Right ventricle myocardium inferior (tissue), 1 donor: Measurements from ENCODE around the gene ATP1A2. TPM values are rescaled to one million over a fixed set of nuclear protein-coding genes. Genes with fewer than 3 reads are reported as not detected.
"Not testable (repeated sequence)": the region's sequence is repeated elsewhere in the genome, so short reads cannot be mapped to it uniquely, and the experiment has no call there.

Experiments
- ATAC-seq: fragments of 200-7000 bp; cut with Tn5 transposase; one replicate; pipeline ENCODE4 v1.9.1; 2020; ENCODE audit warnings: mild to moderate bottlenecking, moderate library complexity
- DNase-seq: peaks from one replicate; pipeline ENCODE4 v3.0.0; 2021; ENCODE audit errors: missing footprints
- intact Hi-C: fragments of 100-400 bp; cut with DNase I; formaldehyde crosslinking; loops from one replicate; pipeline ENCODE4 v1.11.0; 2022
- total RNA-seq: library from RNA; stranded (reverse); fragmentation: NEBNext Ultra II Directional; extraction: Animal tissue kit (Norgen Biotek cat#: 25700); gene quantifications from one replicate; pipeline ENCODE4 v1.2.1, GENCODE V29; 2021
- donor health status: DM: no; HTN: yes; CAD: no; lungs with severe emphysema.

ATP1A2 gene
- total RNA-seq, 1 donor from 2014 or later, result 209 TPM

- intact Hi-C loops, result no loop called here
- DNase-seq, result peak; percentile 95
- peak; percentile 76 for ATAC-seq
Measured at GRCh38 chr1:160097911-160098851, 17.4 kb upstream of the ATP1A2 start, which contains the start of gene IGSF8. Gene IGSF8, minus strand, starts transcription at chr1:160098619. Its CDS starts 147 bp downstream, at chr1:160098472.

DNA sequence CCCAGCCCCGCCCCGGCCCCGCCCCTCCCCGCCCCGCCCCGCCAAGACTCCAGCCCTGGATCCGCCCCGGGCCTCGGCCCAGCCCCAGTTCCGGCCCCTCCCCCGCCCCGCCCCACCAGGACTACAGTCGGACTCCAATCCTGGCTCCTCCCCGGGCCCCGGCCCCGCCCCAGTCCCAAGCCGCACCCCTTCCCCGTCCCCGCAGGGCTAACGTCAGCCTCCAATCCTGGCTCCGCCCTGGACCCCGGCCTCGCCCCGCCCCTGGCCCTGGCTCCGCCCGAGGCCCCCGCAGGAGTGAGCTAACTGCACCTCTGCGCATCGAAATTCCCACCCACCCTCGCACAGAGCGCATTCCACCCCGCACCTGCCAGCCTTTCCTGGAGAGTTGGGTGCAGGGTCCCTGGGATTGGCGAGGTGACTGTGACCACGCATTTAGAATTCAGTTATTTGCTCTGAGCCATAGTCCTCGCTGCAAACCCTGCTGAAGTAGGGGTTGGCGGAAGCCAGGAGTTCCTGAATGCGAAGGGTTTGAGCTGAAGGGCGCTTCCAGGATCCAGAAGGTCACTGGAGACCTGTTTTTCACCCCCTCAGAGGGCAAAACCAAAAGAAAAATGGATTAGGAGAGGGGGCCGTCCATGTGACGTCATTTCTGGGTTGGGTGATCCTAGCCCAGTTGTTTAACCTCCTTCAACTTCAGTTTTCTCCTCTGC is 16.6 kb upstream of the ATP1A2 start:
- ATAC-seq (peak; percentile 92), DNase-seq (peak; percentile 98)
- intact Hi-C loops, result no loop called here

DNA sequence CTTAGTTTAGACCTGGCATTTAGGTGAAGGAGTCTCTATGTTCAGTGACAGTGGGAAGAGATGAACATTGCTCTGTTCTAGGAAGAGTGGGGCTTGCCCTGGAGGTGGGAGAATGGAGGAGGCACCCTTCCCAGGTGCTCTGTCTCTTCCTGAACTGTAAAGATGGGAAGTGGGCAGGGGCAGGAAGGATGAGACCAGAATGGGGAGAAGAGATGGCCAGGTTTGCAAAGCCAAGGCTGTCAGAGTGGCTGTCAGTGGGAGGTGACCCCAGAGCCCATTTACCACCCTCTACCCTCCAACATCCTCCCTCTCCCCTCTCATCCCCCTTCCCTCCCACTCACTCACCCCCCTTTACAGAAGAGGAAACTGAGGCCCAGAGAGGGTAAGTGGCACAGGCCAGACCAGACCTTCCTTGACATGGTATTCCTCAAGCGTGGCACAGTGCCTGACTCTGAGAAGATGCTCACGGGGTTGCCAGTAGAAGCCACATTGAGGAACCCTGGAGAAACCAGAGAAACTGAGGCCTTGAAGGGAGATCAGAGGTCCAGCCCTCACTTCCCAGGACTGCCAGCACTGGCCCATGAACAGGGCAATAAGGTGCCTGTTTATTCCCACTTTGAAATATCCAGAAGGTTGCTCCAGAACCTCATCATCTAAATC is 15.7 kb upstream of the ATP1A2 start:
- DNase-seq, result no peak
- intact Hi-C loops, result loop anchor here (2.0 to 5.0 kb wide), 3 partner anchors 119 to 277 kb away; no protein-coding TSS in a partner anchor
- ATAC-seq, result no peak

GRCh38 chr1:160101037-160101716 is 14.4 kb upstream of the ATP1A2 start:
- intact Hi-C loops, result loop anchor here (1.0 to 5.0 kb wide), 4 partner anchors 118 to 276 kb away; no protein-coding TSS in a partner anchor
- peak; percentile 38 for ATAC-seq
- DNase-seq, result peak; percentile 89

- ATAC-seq (no peak), DNase-seq (no peak)
- intact Hi-C loops, result loop anchor here (1.0 to 5.0 kb wide), 5 partner anchors 91 to 275 kb away; no protein-coding TSS in a partner anchor
Measured at GRCh38 chr1:160101717-160102522, 13.6 kb upstream of the ATP1A2 start.

DNA sequence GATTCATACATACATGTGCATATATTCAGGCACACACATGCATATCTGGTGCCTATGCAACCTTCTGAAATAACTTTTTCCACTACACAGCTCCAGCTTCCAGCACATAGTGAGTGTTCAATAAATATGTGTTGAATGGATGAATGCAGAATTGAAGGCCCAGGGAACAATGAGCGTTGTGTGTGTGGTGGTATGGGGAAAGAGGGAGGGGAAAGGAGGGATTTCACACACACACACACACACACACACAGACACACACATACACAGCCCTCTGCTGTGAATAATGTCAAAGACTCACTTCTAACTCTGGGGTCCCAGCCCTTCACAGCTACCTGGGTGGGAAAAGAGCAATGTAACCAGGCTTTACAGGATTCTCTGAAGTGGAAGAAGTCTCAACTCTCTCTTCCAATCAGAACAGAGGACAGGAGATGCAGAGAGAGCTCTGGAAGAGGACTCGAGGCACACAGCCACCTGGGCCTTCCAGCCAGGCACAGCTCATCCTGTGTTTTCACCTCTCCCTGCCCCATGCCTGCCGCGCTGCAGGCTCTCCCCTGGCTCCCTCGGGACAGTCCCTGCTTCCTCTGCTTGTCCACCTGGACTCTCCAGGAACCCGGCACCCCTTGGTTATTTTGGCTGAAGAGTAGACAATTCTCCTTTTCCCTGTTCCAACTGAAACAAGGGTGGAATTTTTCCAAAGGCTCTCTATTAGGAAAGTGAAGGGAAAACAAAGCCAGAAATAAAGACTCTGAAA is 11.7 kb upstream of the ATP1A2 start:
- ATAC-seq (no peak), DNase-seq (no peak)
- intact Hi-C loops, result loop anchor here (5.0 kb wide), 1 partner anchor 273 kb away; no protein-coding TSS in a partner anchor

DNA sequence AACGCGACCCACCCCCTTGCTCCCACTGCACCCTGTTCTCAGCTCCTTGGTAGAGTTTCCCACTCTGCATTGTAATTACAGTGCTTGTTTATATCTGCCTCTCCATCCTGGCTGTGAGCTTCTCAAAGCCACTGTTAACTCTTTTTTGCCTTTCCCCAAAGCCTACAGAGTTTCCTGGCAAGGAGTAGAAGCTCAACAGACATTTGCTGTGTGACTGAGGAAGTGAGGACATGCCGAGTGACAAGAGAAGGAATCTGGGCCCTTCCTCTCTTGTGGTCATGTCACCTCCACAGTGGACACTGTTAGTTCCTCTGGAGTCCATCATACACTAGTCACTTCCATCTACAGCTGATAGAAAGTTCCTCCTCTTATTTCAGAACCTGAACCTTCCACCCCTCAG is 11.1 kb upstream of the ATP1A2 start:
- intact Hi-C loops, result loop anchor here (5.0 kb wide), 1 partner anchor 273 kb away; no protein-coding TSS in a partner anchor
- DNase-seq (no peak), ATAC-seq (no peak)

GRCh38 chr1:160105155-160105554 is 10.4 kb upstream of the ATP1A2 start:
- DNase-seq (no peak), ATAC-seq (no peak)
- intact Hi-C loops, result no loop called here

DNA sequence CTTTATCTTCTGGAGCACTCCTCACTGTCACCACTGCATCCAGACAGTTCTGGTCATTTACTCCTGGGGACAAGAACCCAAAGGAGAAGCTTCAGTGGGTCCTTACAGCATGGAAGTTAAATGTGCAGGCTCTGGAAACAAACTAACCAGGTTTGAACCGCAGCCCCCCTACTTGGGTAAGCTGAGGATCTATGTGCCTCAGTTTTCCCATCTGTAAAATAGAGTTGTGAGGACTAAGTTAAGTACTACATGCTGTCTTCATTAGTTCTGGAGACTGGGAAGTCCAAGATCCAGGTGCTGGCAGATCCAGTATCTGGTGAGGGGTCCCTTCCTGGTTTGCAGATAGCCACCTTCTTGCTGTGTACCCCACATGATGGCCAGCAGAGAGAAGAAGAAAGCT is 8.0 kb upstream of the ATP1A2 start:
- intact Hi-C loops, result no loop called here
- DNase-seq (no peak), ATAC-seq (no peak)

DNA sequence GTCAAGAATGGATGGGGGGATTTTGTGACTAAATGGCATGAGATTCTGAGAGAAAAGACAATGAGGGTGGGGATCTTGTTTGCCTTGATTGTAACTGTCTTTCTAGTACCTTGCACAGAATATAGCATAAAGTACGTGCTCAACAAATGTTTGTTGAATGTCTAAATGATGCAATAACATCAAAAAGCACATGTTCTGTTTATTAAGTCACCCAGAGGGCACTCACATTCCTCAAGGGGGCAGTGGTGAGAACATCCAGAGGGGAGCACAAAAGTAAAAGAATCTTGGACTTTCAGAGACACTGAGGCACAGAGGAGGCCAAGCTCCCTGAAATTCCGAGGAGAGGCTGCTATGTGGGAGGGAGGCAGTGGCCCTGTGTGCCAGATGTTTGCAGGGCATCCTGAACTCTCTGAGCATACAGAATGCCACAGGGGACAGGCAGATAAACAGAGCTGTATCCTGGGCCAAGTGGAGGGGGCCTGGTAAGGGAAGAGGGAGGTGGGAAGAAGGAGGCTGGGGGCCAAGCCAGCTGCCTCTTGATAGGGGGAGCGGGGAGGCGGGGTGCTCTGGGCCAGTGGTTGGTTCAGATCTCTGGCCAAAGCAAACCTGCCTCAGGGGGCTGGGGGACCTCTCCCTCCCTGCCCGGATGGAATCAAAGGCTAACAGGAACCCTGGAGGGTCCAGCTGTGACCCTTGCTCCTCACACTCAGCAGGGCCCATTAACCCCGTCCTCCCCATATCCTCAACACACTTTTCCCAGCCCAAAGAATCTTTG is 6.5 kb upstream of the ATP1A2 start:
- ATAC-seq (no peak), DNase-seq (no peak)
- intact Hi-C loops, result no loop called here

GRCh38 chr1:160109686-160110085 is 5.9 kb upstream of the ATP1A2 start:
- DNase-seq (no peak), ATAC-seq (no peak)
- intact Hi-C loops, result no loop called here

DNA sequence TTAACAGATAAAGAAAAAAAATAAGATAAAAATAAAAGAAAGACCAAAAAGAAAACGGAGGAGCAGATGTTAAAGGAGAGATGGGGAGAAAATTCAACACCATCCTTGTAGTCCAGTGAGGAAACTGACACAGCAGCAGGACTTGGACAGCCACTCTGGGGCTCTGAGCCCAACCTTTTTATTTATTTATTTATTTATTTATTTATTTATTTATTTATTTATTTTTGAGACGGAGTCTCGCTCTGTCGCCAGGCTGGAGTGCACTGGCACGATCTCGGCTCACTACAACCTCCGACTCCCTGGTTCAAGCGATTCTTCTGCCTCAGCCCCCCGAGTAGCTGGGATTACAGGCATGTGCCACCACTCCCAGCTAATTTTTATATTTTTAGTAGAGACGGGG is 4.1 kb upstream of the ATP1A2 start:
- ATAC-seq, DNase-seq, intact Hi-C loops: not testable (repeated sequence)

DNA sequence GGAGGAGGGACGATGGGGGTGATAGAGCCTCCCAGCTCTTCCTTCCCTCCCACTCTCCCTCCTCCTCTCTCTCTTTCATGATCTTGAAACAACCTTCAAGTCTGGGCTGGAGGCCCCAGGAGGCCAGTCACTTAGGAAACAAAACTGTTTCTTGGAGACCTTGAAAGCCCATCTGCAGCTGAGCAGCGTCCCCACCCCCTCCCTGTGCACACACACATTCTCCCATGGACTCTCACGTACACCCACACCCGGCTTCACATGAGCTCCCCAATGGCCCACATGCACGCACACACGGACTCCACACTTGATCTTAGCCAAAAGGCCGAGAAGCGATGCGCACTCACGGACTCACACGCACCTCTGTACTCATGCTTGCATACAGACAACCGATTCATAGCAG is 3.2 kb upstream of the ATP1A2 start:
- no peak for DNase-seq
- intact Hi-C loops, result no loop called here
- ATAC-seq, result no peak

DNA sequence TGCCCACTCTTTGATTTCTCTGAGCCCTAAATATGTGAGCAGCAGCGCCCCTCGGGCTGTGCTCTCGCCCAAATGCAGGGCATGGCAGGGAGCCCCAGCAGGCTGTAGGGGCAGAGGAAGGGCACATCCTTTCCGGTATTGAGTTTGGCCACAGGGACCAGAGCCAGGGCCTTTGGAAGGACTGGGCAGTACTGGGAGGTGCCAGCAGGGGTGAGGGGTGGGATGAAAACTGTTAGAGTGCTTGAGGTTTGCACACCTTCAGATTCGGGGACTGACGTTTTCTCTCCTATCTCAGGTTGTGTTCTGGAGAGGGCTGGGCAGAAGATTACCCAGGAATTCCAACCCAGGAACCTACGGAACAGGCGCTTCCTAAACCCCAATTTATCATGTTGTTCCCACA is 2.2 kb upstream of the ATP1A2 start:
- DNase-seq, result no peak
- intact Hi-C loops, result no loop called here

GRCh38 chr1:160114085-160114484 is 1.5 kb upstream of the ATP1A2 start:
- intact Hi-C loops, result no loop called here
- DNase-seq (no peak), ATAC-seq (peak; percentile 5)

More for the DNA sequence above, 2.2 kb upstream of the ATP1A2 start:
- no peak for ATAC-seq
